Cerebellar nuclear complex (tissue), 1 donor: ENCODE measurements around the gene CD180.
"Not testable (repeated sequence)": the region's sequence is repeated elsewhere in the genome, so short reads cannot be mapped to it uniquely, and the experiment has no call there.

ENCODE experiments used
- DNase-seq, 2 experiments: peaks; one replicate each; lab custom pipeline; 2025; lab: John Stamatoyannopoulos, UW

CD180 gene

GRCh38 chr5:67188274-67189078 lies 8.1 kb downstream of the CD180 start:
- no peak for DNase-seq

DNA sequence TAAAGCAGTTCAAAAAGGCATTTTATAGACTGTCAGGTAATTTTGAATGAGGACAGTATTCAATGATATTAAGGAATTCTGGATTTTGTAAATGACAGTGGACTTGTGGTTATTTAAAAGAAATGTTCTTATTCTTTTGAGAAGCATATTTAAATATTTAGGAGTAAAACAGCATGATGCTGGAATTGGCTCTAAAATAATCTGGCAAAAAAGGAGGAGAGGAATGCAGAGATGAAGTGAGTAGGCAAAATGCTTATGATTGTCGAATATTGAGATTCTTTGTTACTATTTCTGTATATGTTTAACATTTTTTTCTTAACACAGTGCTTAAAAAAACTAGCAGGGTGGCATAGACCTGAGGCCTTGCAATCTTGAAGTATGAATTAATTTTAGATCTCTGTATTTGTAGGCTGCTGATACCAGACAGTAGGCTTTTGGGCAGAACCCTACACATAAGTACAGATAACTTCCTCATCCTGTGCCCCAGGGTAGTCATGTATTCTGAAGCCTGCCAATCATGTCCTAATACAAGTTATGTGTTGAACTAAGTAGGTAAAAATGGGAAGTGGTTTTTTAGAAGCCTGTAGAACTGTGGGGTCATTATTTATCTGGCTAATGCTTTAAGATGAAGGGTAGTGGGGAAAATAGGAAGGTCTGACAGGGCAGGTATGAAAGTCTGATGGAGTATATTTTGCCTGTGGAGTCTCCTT lies 9.4 kb downstream of the CD180 start:
- DNase-seq = no peak

GRCh38 chr5:67183859-67184258 lies 12.7 kb downstream of the CD180 start:
- DNase-seq = no peak

- DNase-seq = no peak
Observed at GRCh38 chr5:67182301-67182790, 14.3 kb downstream of the CD180 start.

DNA sequence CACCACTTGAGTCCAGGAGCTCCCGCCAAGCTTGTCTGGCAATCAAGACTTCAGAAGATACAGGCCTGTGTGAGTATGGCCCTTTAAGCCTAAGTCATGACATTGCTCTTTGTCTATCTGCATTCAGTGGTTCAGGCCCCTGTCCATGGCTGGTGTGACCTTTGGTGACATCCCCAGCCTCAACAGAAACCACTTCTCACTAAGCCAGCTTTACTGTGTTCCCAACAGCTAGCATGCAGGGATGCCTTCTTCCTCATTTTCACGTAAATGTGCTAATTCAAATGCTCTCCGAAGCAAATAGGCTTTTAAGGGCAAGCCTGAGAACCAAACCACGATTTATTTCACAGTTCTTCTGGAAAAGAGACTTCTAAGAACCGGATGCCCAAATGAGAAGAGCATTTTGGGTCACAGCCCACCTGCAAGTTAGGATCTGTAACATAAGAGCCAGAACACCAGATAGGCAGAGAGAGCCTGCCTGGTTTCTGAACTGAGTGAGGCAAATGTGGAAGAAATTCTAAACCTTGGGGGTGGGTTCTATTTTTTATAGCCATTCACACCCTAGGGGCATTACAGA lies 14.9 kb downstream of the CD180 start:
- DNase-seq = no peak

DNA sequence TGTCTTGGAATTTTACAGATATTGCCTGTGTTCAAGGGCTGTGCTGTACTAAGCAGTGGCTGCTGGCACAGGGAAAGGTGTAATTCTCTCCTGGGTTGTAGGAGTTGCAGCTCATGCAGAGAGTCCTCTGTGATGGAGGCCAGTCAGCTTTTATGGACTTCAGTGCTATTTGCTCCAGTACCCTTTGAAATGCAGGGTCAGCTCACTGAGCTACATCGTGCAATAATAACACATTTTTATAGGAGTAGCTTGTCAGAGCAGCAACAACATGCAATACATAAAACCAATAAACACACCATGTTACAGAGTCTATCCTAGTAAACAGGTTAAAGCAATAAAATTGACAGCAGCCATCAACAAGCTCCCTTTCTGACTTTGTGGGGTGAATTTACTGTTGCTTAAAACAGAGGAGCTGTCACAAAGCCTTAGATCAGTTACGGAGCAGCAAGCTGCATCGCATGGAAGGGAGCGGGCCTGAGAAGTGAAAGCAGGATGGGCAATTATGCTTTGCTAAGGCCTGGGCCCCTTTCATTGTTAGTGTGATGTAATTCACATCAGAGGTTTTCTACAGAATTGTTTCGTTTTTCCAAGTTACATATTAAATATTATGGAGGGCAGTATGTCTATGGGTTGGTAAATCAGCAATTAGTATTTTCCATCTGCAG lies 16.8 kb downstream of the CD180 start:
- DNase-seq = no peak

DNA sequence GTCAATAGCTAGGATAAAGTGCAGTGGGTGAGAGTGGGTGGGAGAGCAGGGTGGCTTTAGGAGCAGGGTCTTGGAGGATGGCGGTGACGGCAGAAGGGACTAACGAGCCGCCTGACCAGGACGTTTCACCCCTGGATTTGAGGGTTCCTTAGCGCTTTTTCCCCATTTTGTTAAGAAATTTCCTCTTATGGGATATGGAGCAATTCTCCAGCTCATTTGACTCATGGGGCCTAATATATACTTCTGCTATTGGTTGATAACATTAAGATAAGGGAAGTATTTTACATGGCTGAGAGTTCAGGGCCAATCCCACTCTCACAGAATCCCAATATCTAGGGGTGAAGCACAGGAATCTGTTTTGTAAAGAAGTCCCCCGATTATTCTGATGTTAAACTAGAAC lies 17.6 kb downstream of the CD180 start:
- no peak for DNase-seq

DNA sequence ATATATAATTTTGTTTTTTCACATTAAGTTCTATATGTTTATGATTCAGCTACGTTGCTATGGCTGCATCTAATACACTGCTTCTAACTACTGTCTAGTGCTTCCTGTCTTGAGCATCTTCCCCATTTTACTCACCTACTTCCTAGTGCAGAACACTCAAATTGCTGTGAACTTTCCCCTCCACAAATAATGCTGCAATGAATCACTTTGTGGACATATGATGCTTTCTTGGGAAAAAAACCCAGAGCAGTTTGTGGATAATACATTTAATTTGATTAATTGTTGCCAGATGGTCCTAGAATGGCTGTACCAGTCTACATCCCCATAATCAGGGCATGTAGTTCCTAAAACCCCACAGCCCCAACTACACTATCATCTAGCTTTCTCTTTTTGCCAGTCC lies 18.5 kb downstream of the CD180 start:
- DNase-seq = no peak

DNA sequence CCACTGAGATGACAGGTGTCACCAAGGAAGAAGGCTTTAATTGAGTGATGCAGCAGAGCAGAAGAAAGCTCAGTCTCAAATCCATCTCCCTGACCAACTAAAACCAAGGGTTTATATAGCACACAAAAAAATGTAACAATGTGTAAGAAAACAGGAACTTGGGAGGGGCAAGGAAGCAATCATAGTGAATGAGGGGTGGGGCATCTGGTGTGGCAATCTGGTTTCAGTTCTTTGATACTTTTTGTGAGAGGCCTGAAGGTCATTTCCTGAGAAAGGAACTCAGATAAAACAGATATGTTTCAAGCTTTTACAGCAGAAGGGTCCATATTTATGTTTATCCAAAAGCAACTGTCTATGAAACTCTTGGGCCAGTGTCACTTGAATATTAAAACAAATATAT lies 19.7 kb downstream of the CD180 start:
- DNase-seq = no peak

GRCh38 chr5:67173959-67174358 lies 22.6 kb downstream of the CD180 start:
- DNase-seq = no peak

DNA sequence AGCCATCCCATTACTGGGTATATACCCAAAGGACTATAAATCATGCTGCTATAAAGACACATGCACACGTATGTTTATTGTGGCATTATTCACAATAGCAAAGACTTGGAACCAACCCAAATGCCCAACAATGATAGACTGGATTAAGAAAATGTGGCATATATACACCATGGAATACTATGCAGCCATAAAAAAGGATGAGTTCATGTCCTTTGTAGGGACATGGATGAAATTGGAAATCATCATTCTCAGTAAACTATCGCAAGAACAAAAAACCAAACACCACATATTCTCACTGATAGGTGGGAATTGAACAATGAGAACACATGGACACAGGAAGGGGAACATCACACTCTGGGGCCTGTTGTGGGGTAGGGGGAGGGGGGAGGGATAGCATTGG lies 23.2 kb downstream of the CD180 start:
- DNase-seq = not testable (repeated sequence)

DNA sequence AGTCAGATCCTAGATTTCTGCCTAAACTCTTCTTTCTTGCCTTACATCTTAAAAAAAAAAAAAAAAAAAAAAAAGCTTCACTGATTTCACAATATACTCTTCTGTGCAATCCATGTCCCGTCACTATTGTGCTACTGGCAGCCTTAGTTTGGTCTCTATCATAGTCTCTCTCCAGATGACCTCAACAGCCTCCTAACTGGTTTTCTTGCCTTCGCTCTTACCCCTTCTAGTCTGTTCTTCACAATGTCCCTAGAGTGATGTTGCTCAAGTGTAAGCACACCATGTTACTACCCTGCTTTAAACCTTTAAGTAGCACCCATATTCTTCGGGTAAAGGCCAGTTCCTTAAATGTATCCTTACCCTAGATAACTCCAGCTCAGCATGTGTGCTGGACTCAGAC lies 25.8 kb downstream of the CD180 start:
- no peak for DNase-seq

DNA sequence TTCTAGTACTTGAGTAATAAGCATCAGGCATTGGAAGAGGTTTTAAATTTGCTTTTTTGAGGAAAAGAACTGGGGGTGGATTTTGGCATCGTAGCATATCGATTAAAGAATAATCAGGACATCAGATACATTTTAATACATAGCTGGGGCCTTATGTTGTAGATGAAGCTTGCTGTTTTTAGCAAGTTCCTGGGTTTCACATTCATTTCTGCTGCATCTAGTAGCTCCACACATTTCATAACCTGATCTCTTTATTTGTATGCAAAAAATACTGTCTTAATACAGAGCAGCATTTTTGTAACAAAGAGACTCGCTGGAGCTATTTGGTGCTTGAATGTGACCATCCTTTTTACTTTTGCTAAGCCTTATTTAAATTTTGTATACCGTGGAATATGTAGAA lies 28.5 kb downstream of the CD180 start:
- no peak for DNase-seq

- no peak for DNase-seq
Observed at GRCh38 chr5:67166460-67167285, 29.9 kb downstream of the CD180 start.

DNA sequence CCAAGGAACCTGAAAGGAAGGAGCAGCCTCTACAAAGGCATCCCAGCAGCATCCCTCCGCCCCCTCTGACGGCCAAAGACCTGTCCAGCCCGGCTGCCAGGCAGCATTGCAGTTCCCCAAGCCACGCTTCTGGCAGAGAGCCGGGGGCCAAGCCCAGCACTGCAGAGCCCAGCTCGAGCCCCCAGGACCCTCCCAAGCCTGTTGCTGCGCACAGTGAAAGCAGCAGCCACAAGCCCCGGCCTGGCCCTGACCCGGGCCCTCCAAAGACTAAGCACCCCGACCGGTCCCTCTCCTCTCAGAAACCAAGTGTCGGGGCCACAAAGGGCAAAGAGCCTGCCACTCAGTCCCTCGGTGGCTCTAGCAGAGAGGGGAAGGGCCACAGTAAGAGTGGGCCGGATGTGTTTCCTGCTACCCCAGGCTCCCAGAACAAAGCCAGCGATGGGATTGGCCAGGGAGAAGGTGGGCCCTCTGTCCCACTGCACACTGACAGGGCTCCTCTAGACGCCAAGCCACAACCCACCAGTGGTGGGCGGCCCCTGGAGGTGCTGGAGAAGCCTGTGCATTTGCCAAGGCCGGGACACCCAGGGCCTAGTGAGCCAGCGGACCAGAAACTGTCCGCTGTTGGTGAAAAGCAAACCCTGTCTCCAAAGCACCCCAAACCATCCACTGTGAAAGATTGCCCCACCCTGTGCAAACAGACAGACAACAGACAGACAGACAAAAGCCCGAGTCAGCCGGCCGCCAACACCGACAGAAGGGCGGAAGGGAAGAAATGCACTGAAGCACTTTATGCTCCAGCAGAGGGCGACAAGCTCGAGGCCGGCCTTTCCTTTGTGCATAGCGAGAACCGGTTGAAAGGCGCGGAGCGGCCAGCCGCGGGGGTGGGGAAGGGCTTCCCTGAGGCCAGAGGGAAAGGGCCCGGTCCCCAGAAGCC lies 30.8 kb downstream of the CD180 start:
- DNase-seq = no peak

- no peak for DNase-seq
Observed at GRCh38 chr5:67164856-67165525, 31.6 kb downstream of the CD180 start.

DNA sequence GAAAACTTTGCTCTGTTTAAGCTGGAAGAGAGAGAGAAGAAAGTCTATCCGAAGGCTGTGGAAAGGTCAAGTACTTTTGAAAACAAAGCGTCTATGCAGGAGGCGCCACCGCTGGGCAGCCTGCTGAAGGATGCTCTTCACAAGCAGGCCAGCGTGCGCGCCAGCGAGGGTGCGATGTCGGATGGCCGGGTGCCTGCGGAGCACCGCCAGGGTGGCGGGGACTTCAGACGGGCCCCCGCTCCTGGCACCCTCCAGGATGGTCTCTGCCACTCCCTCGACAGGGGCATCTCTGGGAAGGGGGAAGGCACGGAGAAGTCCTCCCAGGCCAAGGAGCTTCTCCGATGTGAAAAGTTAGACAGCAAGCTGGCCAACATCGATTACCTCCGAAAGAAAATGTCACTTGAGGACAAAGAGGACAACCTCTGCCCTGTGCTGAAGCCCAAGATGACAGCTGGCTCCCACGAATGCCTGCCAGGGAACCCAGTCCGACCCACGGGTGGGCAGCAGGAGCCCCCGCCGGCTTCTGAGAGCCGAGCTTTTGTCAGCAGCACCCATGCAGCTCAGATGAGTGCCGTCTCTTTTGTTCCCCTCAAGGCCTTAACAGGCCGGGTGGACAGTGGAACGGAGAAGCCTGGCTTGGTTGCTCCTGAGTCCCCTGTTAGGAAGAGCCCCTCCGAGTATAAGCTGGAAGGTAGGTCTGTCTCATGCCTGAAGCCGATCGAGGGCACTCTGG lies 32.6 kb downstream of the CD180 start:
- DNase-seq = no peak

- no peak for DNase-seq
Observed at GRCh38 chr5:67163231-67163756, 33.3 kb downstream of the CD180 start.

DNA sequence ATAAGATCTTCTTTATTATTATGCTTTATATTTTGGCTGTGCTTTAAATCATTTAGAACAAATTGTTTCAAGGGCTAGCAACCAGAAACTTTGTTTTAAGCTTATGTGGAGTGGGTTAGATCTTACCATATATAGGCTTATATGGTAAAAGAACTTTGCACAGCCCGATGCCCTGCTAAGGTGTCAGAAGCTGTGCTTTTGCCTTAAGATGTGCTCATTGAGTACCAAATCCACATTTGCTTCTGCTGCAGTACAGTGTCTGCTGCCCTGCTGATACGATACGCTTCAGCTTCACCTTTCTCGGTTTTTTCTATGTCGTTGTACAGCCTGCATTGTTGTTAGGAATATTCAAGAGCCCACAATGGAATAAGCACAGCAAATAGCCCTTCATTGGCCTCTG lies 34.8 kb downstream of the CD180 start:
- no peak for DNase-seq
